HG02678 (cell line): Measurements from ENCODE around the gene ADAMTSL3.

Experiments
- ATAC-seq: cut with Tn5 transposase; IDR thresholded peaks from one replicate; pipeline ENCODE4 v1.9.1; 2021; ENCODE audit warnings: mild to moderate bottlenecking, moderate library complexity; ENCODE audit not compliant: unreplicated experiment

The ADAMTSL3 gene

GRCh38 chr15:83813682-83814081 is 159.8 kb downstream of the ADAMTSL3 start:
- no peak for ATAC-seq

DNA sequence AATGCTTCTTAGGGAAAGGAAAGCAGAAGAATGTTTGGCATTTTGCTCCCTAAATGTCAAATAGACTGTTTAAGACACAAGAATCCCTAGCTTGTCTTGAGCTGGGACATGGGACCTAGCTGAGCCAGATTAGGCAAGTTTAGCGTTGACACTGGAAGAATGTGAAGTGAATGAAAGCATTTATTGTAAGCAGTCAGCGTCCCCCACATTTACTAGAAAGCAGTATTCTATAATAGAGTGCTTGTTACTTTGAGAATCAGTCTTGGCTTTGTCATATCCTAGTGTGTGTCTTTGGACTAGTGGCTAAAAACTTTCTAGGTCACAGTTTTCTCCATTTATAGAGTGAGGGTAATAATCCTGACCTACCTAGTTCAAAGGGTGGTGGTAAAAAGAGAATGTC is 161.6 kb downstream of the ADAMTSL3 start:
- ATAC-seq = no peak

DNA sequence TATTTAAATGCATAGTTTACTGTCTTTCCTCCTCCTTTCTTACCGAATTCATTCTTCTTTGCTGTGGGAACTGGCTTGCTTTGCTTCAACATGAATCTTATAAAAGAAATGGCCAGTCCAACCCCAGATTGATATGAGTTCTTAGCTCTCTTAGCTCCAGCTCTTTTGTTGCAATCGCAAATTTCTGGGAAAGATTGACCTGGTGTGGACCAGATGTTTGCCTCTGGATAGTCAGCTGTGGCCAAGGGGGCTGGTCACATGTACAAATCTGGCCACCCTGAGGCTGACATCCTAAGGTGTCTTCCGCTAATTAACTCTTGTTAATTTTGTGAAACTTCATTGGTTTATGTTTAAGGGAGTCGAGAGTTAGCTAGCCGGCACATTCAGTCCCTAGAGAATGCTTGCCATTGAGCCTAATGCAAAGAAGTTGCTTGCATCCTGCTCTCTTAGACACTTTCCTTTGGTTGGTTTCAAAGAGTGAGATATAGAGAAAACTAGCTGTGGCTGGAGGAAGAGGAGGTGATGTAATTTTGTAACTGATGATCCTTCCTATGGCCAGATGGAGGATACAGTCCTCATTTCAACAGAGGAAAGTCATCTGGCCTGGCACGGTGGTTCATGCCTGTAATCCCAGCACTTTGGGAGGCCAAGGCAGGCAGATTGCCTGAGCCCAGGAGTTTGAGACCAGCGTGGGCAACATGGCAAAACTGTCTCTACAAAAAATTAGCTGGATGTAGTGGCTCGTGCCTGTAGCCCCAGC is 162.4 kb downstream of the ADAMTSL3 start:
- no peak for ATAC-seq

GRCh38 chr15:83818591-83818990 is 164.7 kb downstream of the ADAMTSL3 start:
- ATAC-seq = no peak

DNA sequence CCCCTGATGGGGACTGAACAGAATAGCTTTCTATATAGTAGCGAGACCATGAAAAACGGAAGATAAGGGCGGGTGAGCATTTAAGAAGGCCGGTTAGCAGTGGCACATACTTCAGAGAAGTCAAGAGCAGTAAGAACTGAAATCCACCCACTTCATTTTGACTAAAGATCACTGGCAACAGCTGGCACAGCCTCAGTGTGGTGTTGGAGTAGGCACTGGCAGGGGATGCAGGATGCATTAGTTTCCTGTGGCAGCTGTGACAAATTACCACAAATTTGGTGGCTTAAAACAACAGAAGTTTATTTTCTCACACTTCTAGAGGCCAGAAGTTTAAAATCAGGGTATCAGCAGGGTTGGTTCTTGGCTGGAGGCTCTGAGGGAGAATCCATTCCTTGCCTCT is 176.5 kb downstream of the ADAMTSL3 start:
- no peak for ATAC-seq

GRCh38 chr15:83833569-83833968 is 179.6 kb downstream of the ADAMTSL3 start:
- ATAC-seq = no peak

DNA sequence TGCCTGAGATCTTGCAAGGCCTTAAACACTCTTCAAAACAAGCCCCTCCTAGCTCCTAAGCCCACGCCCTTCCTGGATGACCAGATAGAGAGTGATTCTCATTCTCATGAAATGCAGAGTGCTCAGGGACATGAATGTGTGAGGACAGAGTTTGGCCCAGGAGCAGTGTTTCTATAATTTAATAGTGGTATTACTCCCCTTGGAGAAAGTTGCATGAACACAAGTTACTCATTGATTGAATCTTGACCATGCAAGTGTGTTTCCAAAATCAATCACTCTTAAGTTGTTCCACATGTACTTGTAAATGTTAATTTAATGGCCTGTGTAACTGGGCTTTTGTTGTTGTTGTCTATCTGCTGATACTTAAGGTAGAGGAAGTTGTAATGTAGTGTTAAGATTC is 181.6 kb downstream of the ADAMTSL3 start:
- ATAC-seq = no peak

GRCh38 chr15:83837945-83838571 is 184.1 kb downstream of the ADAMTSL3 start:
- no peak for ATAC-seq

DNA sequence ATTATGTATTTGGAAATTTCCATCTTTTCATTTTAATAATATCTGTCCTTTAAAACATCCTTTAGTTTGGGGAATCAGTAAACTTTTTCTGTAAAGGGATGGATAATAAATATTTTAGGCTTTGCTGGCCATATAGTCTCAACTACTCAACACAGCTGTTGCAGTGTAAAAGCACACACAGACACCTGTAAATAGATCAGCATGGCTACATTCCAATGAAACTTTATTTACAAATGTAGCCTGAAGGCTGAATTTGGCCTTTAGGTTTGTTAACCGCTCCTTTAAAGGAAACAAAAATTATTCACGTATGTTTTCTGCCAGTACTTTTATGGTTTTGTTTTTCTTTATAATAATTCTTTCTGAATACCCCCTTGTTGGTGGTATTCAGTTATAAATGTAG is 184.8 kb downstream of the ADAMTSL3 start:
- ATAC-seq = no peak

GRCh38 chr15:83842281-83842680 is 188.4 kb downstream of the ADAMTSL3 start:
- ATAC-seq = no peak

GRCh38 chr15:83843471-83843871 is 189.5 kb downstream of the ADAMTSL3 start:
- ATAC-seq = no peak

DNA sequence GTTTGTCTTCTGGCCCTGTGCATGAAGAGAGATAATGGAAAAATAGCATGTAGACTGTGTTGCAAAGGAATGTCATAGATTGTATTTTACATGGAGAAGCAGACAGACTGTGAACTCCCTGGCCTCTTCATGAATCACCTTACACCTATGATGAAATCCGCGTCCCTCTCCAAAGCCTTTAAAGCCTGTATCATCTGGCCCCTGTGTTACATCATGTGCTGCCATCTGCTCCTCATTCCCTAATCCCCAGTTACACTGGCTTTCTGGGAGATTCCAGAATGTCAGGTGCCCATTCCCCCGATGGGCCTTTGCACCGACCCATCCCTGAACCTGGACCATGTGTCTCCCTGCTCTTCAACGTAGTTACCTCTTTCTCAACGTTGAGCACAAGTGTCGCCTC is 190.8 kb downstream of the ADAMTSL3 start:
- ATAC-seq = no peak

DNA sequence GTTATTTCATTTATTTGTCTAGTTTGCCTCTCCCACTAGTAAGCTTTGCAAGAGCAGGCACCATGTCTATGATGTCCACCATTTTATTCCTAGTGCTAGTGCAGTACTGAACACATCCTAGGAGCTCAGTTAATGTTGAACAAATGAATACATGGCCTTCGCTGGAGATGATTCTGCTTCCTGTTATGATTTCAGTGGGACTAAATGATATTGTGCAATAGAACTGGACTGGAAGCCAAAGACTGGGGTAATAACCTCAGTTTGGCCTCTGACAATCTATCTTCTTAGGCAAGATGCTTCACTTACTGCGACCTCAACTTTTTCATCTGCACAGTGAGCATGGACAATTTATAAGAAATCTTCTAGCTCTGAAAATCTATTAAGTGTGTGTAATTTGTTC is 191.3 kb downstream of the ADAMTSL3 start:
- ATAC-seq = no peak

DNA sequence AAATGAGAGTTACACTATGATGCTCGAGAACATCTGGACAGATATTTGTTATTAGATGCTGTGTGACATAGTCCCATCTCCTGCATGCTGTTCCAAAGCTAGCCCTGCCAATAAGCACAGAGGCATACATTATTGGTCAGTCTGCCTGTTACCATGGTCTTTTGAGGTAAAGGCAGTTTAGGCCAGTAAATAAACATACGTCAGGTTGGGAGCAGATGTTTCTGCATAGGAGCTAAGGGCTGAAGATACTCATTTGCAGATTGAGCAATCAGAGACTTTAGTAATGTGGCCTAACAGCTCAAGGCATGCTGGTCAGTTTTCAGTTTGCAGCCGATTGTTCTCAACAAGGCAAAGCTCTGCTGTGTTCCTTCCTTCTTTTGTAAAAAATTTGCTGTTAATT is 192.9 kb downstream of the ADAMTSL3 start:
- no peak for ATAC-seq

GRCh38 chr15:83848315-83849050 is 194.6 kb downstream of the ADAMTSL3 start:
- no peak for ATAC-seq

- no peak for ATAC-seq
These were observed 196.1 kb downstream of the ADAMTSL3 start for GRCh38 chr15:83850015-83850414.

GRCh38 chr15:83850501-83851245 is 196.8 kb downstream of the ADAMTSL3 start:
- ATAC-seq = no peak

GRCh38 chr15:83853232-83853631 is 199.3 kb downstream of the ADAMTSL3 start:
- no peak for ATAC-seq

- ATAC-seq = no peak
These were observed 200.4 kb downstream of the ADAMTSL3 start for GRCh38 chr15:83854321-83854720.

- no peak for ATAC-seq
These were observed 201.2 kb downstream of the ADAMTSL3 start for GRCh38 chr15:83854950-83855707.

GRCh38 chr15:83855956-83856355 is 202.0 kb downstream of the ADAMTSL3 start:
- ATAC-seq = no peak
